Measurements from ENCODE around the gene THAP8. TPM values are rescaled to one million over a fixed set of nuclear protein-coding genes. Genes with fewer than 3 reads are reported as not detected.

The THAP8 gene
- total RNA-seq, 1 experiment from 2014 or later = 0.95 TPM

- peaks cover 14% of the 10 kb centered on the region for H3K79me2 ChIP-seq (ENCODE audit: low read length)
- DNase-seq (no peak), ATAC-seq (no peak)
- H3K9me3 ChIP-seq (ENCODE audit: low read length) = no peaks in the 10 kb centered on the region
- H3K27me3 ChIP-seq (ENCODE audit: low read length) = no peaks in the 10 kb centered on the region
- intact Hi-C loops (cut with micrococcal nuclease) = loop anchor here (5.0 kb wide), 1 partner anchor 42 kb away; the partner anchor contains the start of genes THAP8 and WDR62
- peak overlapping the region; percentile 56 for H3K4me3 ChIP-seq (ENCODE audit: low read length)
- no peaks in the 10 kb centered on the region for H3K9me2 ChIP-seq (replicated peaks; ENCODE audit: low read length)
- H3K4me2 ChIP-seq (ENCODE audit: low read length) = peak overlapping the region; percentile 83
- H3K4me1 ChIP-seq (ENCODE audit: insufficient read depth, low read length) = peaks cover 11% of the 10 kb centered on the region
- BruUV-seq (replicated peaks) = no TSS peak
- ChIA-PET CTCF (no interaction called here), POLR2A (ENCODE audit: unreplicated experiment) (no interaction called here)
- no peak overlapping the region for H3K27ac ChIP-seq (ENCODE audit: low read length)
- H3K36me3 ChIP-seq (ENCODE audit: low read depth, low read length) = no peaks in the 10 kb centered on the region
- peak overlapping the region; percentile 65 for H2AFZ ChIP-seq (ENCODE audit: low read length)
- H3K9ac ChIP-seq (ENCODE audit: low read length) = peak overlapping the region; percentile 40; the same call in 1 of the 2 replicates
- H4K20me1 ChIP-seq (ENCODE audit: low read length) = no peaks in the 10 kb centered on the region
- TF ChIP-seq EZH2phosphoT487 (IDR thresholded peaks at IDR 0.05; ENCODE audit: borderline replicate concordance, low read length) = no peak
- no peaks in the 10 kb centered on the region for H3F3A ChIP-seq (ENCODE audit: low read length, unreplicated experiment)
These were observed 44.3 kb downstream of the THAP8 start for GRCh38 chr19:36009633-36010379.

- no TSS peak for BruUV-seq (replicated peaks)
- H3K4me3 ChIP-seq (ENCODE audit: low read length) = peak overlapping the region; percentile 56
- H3K4me2 ChIP-seq (ENCODE audit: low read length) = peak overlapping the region; percentile 83
- no peaks in the 10 kb centered on the region for H3F3A ChIP-seq (ENCODE audit: low read length, unreplicated experiment)
- peak overlapping the region; percentile 65 for H2AFZ ChIP-seq (ENCODE audit: low read length)
- no peaks in the 10 kb centered on the region for H3K27me3 ChIP-seq (ENCODE audit: low read length)
- CTCF ChIA-PET = no interaction called here
- H3K9me2 ChIP-seq (replicated peaks; ENCODE audit: low read length) = no peaks in the 10 kb centered on the region
- no peaks in the 10 kb centered on the region for H4K20me1 ChIP-seq (ENCODE audit: low read length)
- H3K27ac ChIP-seq (ENCODE audit: low read length) = no peak overlapping the region
- no peaks in the 10 kb centered on the region for H3K36me3 ChIP-seq (ENCODE audit: low read depth, low read length)
- H3K4me1 ChIP-seq (ENCODE audit: insufficient read depth, low read length) = peaks cover 9% of the 10 kb centered on the region
- peak overlapping the region; percentile 40; the same call in 1 of the 2 replicates for H3K9ac ChIP-seq (ENCODE audit: low read length)
- no peaks in the 10 kb centered on the region for H3K9me3 ChIP-seq (ENCODE audit: low read length)
- DNase-seq (peak; percentile 56), ATAC-seq (peak; percentile 60)
- peaks cover 11% of the 10 kb centered on the region for H3K79me2 ChIP-seq (ENCODE audit: low read length)
- intact Hi-C loops (cut with micrococcal nuclease) = no loop called here
- POLR2A ChIA-PET (ENCODE audit: unreplicated experiment) = no interaction called here
- TF ChIP-seq EZH2 (IDR thresholded peaks at IDR 0.05; ENCODE audit: low read length, unreplicated experiment) = no peak
- no peak for TF ChIP-seq CTCF (conservative IDR thresholded peaks at IDR 0.05; ENCODE audit: low read depth, low read length)
- no peak for TF ChIP-seq EZH2phosphoT487 (IDR thresholded peaks at IDR 0.05; ENCODE audit: borderline replicate concordance, low read length)
These were observed 44.9 kb downstream of the THAP8 start for GRCh38 chr19:36009220-36009619.

- H3K36me3 ChIP-seq (ENCODE audit: low read depth, low read length) = no peaks in the 10 kb centered on the region
- H4K20me1 ChIP-seq (ENCODE audit: low read length) = no peaks in the 10 kb centered on the region
- ChIA-PET POLR2A (ENCODE audit: unreplicated experiment) (no interaction called here), CTCF (no interaction called here)
- peak; percentile 64 for ATAC-seq
- peak within 1 kb of the TSS; percentile 56 for H3K4me3 ChIP-seq (ENCODE audit: low read length)
- intact Hi-C loops (cut with micrococcal nuclease) = no loop called here
- H3K4me2 ChIP-seq (ENCODE audit: low read length) = peak within 1 kb of the TSS; percentile 83
- BruUV-seq (replicated peaks) = no TSS peak
- peak; percentile 51 for DNase-seq
- peak within 1 kb of the TSS; percentile 40; the same call in 1 of the 2 replicates for H3K9ac ChIP-seq (ENCODE audit: low read length)
- H3K27ac ChIP-seq (ENCODE audit: low read length) = no peak within 1 kb of the TSS
- no peaks in the 10 kb centered on the region for H3K9me3 ChIP-seq (ENCODE audit: low read length)
- no peaks in the 10 kb centered on the region for H3F3A ChIP-seq (ENCODE audit: low read length, unreplicated experiment)
- H3K79me2 ChIP-seq (ENCODE audit: low read length) = peaks cover 6% of the 10 kb centered on the region
- no peaks in the 10 kb centered on the region for H3K9me2 ChIP-seq (replicated peaks; ENCODE audit: low read length)
- H3K4me1 ChIP-seq (ENCODE audit: insufficient read depth, low read length) = peaks cover 7% of the 10 kb centered on the region
- TF ChIP-seq EZH2 (IDR thresholded peaks at IDR 0.05; ENCODE audit: low read length, unreplicated experiment) (no peak), EZH2phosphoT487 (IDR thresholded peaks at IDR 0.05; ENCODE audit: borderline replicate concordance, low read length) (no peak), CTCF (conservative IDR thresholded peaks at IDR 0.05; ENCODE audit: low read depth, low read length) (no peak)
- H2AFZ ChIP-seq (ENCODE audit: low read length) = peak within 1 kb of the TSS; percentile 65
- H3K27me3 ChIP-seq (ENCODE audit: low read length) = no peaks in the 10 kb centered on the region
These were observed 45.6 kb downstream of the THAP8 start, which contains the start of gene SYNE4 for GRCh38 chr19:36008336-36008978. TSS of gene SYNE4 (minus strand) at chr19:36008813. CDS start at chr19:36008681, 132 bp downstream.

Measured in PC-3 (cell line).